ENCODE results near the gene MAMDC2.

MAMDC2 gene

DNA sequence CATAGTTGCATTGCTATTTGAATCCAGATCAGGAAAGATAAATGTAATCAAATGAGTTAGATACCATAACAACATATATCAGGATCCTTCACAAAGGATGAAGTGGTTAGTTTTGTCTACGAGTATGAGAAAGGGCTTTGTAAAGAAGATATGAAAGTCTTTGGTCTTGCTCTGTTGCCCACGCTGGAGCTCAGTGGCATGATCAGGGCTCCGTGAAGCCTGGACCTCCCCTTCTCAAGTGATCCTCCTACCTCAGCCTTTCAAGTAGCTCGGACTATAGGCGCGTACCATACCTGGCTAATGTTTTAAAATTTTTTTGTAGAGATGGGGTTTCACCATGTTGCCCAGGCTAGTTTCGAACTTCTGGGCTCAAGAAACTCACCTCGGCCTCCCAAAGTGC, 217.0 kb downstream of the MAMDC2 start:
- no peak for DNase-seq (ENCODE audit: low read depth in 2 of 2)

DNA sequence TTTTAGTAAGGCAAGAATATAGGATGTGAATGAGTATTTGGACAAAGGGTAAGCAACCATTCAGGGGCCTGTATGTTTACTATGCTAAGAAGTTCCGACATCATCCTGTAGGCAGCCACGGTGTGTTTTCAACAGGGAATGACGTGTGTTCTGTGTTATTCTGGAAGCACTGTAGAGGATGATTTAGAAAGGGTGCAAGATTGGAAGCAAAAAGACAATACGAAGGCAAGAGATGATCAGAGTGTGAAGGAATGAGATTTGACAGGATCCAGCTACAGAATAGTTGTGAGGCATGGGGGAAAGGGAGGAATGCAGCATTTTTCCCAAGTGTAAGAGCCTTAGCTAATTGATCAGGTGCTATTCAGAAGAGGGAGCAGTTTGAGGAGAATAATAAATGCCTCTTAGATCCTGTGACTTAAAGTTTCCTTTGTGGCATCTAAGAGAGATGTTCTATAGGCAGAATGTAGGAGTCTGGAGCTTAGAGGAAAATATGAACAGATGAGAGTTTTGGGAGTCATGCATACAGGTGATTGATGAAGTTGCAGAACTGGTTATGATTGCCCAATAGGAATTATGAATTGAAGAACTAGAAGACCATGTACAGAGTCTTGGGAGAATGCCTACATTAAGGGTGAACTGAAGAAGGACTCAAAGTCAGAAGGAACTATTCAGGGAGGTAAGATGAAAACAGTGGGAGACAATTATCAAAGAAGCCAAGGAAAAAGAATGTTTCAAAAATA, 217.7 kb downstream of the MAMDC2 start:
- no peak for DNase-seq (ENCODE audit: low read depth in 2 of 2)

DNA sequence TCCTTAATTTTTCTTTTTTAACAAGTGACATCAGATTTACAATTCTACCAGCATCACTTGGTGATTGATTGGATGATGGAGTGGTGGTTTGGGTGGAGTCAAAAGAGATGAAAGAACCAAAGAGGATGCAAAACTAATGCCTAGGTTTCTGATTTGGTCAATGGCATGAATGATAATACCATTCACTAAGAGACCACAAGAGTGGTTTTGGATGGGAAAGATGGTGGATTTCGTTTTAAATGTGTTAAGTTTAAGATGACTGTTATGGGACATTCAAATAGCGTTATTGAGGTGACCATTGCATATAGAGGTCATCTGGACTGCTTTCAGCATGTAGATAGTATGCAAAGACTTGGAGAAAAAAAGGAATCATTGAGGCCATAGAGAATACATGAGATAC, 218.7 kb downstream of the MAMDC2 start:
- no peak for DNase-seq (ENCODE audit: low read depth in 2 of 2)

DNA sequence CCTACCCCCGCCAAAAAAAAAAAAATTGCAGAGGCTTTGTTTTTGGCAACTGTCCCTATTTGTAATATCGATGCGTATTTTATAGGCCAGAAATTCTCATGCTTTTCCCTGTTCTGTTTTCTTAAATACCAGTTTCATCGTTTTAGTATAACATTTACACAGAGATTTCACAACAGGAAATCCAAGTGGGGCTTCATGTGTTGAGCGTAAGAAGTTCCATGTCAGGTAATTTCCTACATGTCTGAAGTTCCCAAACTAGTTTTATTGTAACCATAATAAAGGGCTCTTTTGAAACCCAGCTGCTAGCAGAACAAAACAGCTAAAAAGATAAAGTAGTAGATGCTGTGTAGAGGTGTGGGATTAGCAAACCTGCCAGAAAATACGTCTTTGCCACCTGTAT, 219.3 kb downstream of the MAMDC2 start:
- DNase-seq (ENCODE audit: low read depth in 2 of 2): no peak

DNA sequence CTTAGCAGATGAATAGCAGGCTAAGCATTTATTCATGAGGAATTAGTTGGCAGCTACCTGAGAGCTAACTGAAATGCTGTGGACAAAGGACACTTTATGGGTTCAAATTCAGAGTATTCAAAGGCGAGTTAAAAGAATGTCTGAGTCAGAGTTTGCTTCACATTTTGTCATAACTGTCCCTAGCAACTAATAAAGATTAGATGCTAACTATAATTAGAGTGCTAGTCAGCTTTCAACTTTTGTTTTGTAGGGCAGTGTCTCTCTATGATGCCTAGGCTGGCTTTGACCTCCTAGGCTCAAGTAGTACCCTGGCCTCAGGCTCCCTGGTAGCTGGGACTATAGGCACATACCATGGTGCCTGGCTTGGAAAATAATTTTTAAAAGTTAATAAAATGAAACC, 219.8 kb downstream of the MAMDC2 start:
- DNase-seq (ENCODE audit: low read depth in 2 of 2): no peak

All from stimulated activated CD8-positive, alpha-beta memory T cell treated with anti-CD3 and anti-CD28 coated beads, Interleukin-15, amount 100 ng/mL, for 48 hours (primary cell).